Measurements from ENCODE around the gene SLC39A12.

GRCh38 chr10:17943033-17943745 is 8.5 kb upstream of the SLC39A12 start:
- TF ChIP-seq CTCF (conservative IDR thresholded peaks at IDR 0.05; ENCODE audit: low read length) = no peak
- no peak for TF ChIP-seq EZH2phosphoT487 (IDR thresholded peaks at IDR 0.05; ENCODE audit: borderline replicate concordance)
